Liver (tissue), 9 donors: ENCODE data around the gene CRADD. TPM values are rescaled to one million over a fixed set of nuclear protein-coding genes. Genes with fewer than 3 reads are reported as not detected.

Experiments used
- DNase-seq: peaks from one replicate; pipeline ENCODE4 v3.0.0-alpha.2; 2017; ENCODE audit warnings: low spot score
- H3K27ac ChIP-seq, 2 donors: one replicate each; pipeline ENCODE4 v1.7.0; 2013; ENCODE audit warnings: inconsistent platforms in 2 of 2, low read length in 2 of 2, control low read depth in 1 of 2, low read depth in 1 of 2, mild to moderate bottlenecking in 1 of 2
- H3K27me3 ChIP-seq, 4 donors: one replicate each; pipeline versions ENCODE4 v1.6.1 to v1.7.0; 2013; ENCODE audit warnings: low read length in 3 of 4, inconsistent platforms in 1 of 4, mild to moderate bottlenecking in 1 of 4, moderate library complexity in 1 of 4; ENCODE audit not compliant: control insufficient read depth in 4 of 4, insufficient read depth in 4 of 4
- H3K36me3 ChIP-seq, 4 donors: one replicate each; pipeline versions ENCODE4 v1.6.1 to v1.7.0; 2013; ENCODE audit warnings: low read length in 3 of 4, mild to moderate bottlenecking in 3 of 4, low read depth in 1 of 4, moderate library complexity in 1 of 4; ENCODE audit not compliant: control insufficient read depth in 4 of 4, insufficient read depth in 3 of 4
- H3K4me1 ChIP-seq, 4 donors: one replicate each; pipeline versions ENCODE4 v1.6.1 to v1.7.0; 2013; ENCODE audit warnings: low read length in 3 of 4, mild to moderate bottlenecking in 3 of 4, moderate library complexity in 1 of 4; ENCODE audit not compliant: control insufficient read depth in 4 of 4, insufficient read depth in 4 of 4
- H3K4me3 ChIP-seq, 3 donors: one replicate each; pipeline versions ENCODE4 v1.6.1 to v1.7.0; 2013; ENCODE audit warnings: low read length in 3 of 3, control low read depth in 1 of 3, low read depth in 1 of 3, mild to moderate bottlenecking in 1 of 3
- H3K9ac ChIP-seq, 2 donors: one replicate each; pipeline ENCODE4 v1.7.0; 2013; ENCODE audit warnings: low read length in 2 of 2, mild to moderate bottlenecking in 2 of 2, moderate library complexity in 2 of 2, control low read depth in 1 of 2, low read depth in 1 of 2
- H3K9me3 ChIP-seq, 4 donors: one replicate each; pipeline versions ENCODE4 v1.6.1 to v1.7.0; 2013; ENCODE audit warnings: low read length in 3 of 4; ENCODE audit not compliant: control insufficient read depth in 4 of 4
- EGR1 ChIP-seq, 2 donors: IDR thresholded peaks; 2 replicates each; pipeline ENCODE4 v1.6.1; 2016 to 2018; ENCODE audit warnings: antibody characterized with exemption in 2 of 2, low read depth in 2 of 2
- FOXA1 ChIP-seq: IDR thresholded peaks from 2 replicates; pipeline ENCODE4 v1.6.1; 2016; ENCODE audit warnings: antibody characterized with exemption
- FOXA2 ChIP-seq: IDR thresholded peaks from 2 replicates; pipeline ENCODE4 v1.6.1; 2016; ENCODE audit warnings: antibody characterized with exemption
- GABPA ChIP-seq, 2 donors: IDR thresholded peaks in 1 of 2; conservative IDR thresholded peaks in 1 of 2; 2 replicates each; pipeline ENCODE4 v1.6.1; 2016; ENCODE audit warnings: antibody characterized with exemption in 2 of 2, mild to moderate bottlenecking in 1 of 2, moderate library complexity in 1 of 2
- HNF4A ChIP-seq, 2 donors: conservative IDR thresholded peaks; 2 replicates each; pipeline ENCODE4 v1.6.1; 2016; ENCODE audit warnings: antibody characterized with exemption in 2 of 2, mild to moderate bottlenecking in 2 of 2
- HNF4G ChIP-seq: IDR thresholded peaks from 2 replicates; pipeline ENCODE4 v1.6.1; 2016; ENCODE audit warnings: antibody characterized with exemption
- JUND ChIP-seq, 2 donors: IDR thresholded peaks; 2 replicates each; pipeline ENCODE4 v1.6.1; 2016; ENCODE audit warnings: antibody characterized with exemption in 2 of 2
- NR2F2 ChIP-seq: IDR thresholded peaks from 2 replicates; pipeline ENCODE4 v1.6.1; 2016; ENCODE audit warnings: antibody characterized with exemption
- RXRA ChIP-seq, 2 donors: IDR thresholded peaks; 2 replicates each; pipeline ENCODE4 v1.6.1; 2017 to 2018; ENCODE audit warnings: antibody characterized with exemption in 2 of 2, mild to moderate bottlenecking in 1 of 2
- SP1 ChIP-seq: IDR thresholded peaks from 2 replicates; pipeline ENCODE4 v1.6.1; 2018; ENCODE audit warnings: antibody characterized with exemption, mild to moderate bottlenecking
- TAF1 ChIP-seq: conservative IDR thresholded peaks from 2 replicates; pipeline ENCODE4 v1.6.1; 2016; ENCODE audit warnings: antibody characterized with exemption, mild to moderate bottlenecking
- WGBS: extraction: QIAGEN DNeasy Blood & Tissue Kit; methylation state at CpG from one replicate; pipeline ENCODE4 v1.1.7; 2013; 5-methylcytosine and 5-hydroxymethylcytosine counted together
- polyA plus RNA-seq, 2 donors: library from polyadenylated mRNA; stranded (reverse) in 1 of 2; unstranded in 1 of 2; fragments of 200-250 nt in 1 of 2; fragments of >200 nt in 1 of 2; fragmentation: Nextera tagmentation in 1 of 2; extraction: Ambion mirVana in 1 of 2; gene quantifications; one replicate each; pipeline versions ENCODE4 v1.2.1 to v1.2.3, GENCODE V29; 2013 to 2015
- total RNA-seq, 2 donors: library from RNA; depleted of rRNA; stranded (reverse); fragments of >200 nt; gene quantifications; one replicate each; pipeline ENCODE4 v1.2.3, GENCODE V29; 2014
- TF ChIP-seq, protein P1 (sequence below): IDR thresholded peaks from 2 replicates; pipeline ENCODE4 v1.6.1; 2016; ENCODE audit warnings: antibody characterized with exemption
- TF ChIP-seq, protein P2 (sequence below): IDR thresholded peaks from 2 replicates; pipeline ENCODE4 v1.6.1; 2016; ENCODE audit warnings: antibody characterized with exemption
- TF ChIP-seq, protein P3 (sequence below): IDR thresholded peaks from 2 replicates; pipeline ENCODE4 v1.6.1; 2016; ENCODE audit warnings: antibody characterized with exemption, mild to moderate bottlenecking
- TF ChIP-seq, protein P4 (sequence below): IDR thresholded peaks from 2 replicates; pipeline ENCODE4 v1.6.1; 2016; ENCODE audit warnings: antibody characterized with exemption
- TF ChIP-seq, protein P5 (sequence below): fragments of 150-350 bp; IDR thresholded peaks from 2 replicates; pipeline ENCODE4 v1.5.1; 2017; ENCODE audit warnings: improper control_type of control experiment, low read depth, low read length; ENCODE audit not compliant: missing input control
- donor health status: healthy.
- donor health status: healthy.
- donor health status: healthy.
- donor health status: healthy.
- donor health status: healthy.

CRADD gene
- total and polyA plus RNA-seq, 4 donors: 19.4 to 48.9 (median 29.6) TPM

DNA sequence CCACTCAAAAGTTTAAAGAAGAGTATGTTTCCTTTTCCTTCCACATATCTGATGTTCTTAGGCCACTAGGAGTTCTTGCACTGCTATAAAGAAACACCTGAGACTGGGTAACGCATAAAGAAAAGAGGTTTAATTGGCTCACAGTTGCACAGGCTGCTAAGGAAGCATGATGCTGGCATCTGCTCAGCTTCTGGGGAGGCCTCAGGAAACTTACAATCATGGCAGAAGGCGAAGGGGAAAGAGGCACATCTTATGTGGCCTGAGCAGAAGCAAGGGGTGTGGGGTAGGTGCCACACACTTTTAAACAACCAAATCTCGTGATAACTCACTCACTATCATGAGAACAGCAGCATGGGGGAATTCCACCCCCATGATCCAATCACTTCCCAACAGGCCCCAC is 7.7 kb upstream of the CRADD start:
- no peaks in the 10 kb centered on the region for H3K27me3 ChIP-seq
- H3K27ac ChIP-seq: no peak overlapping the region
- H3K9me3 ChIP-seq: peaks cover 0 to 5% (median under 1%) of the 10 kb centered on the region in 4 donors
- peaks cover 0 to 1% (median 0%) of the 10 kb centered on the region in 4 donors for H3K4me1 ChIP-seq
- TF ChIP-seq FOXA1 (no peak), EGR1 (IDR thresholded peaks at IDR 0.05; ENCODE audit: low read depth in 2 of 2) (no peak), SP1 (no peak), HNF4G (no peak), HNF4A (conservative IDR thresholded peaks at IDR 0.05) (no peak), RXRA (IDR thresholded peaks at IDR 0.05) (no peak), NR2F2 (no peak)
- TF ChIP-seq, protein P1, sequence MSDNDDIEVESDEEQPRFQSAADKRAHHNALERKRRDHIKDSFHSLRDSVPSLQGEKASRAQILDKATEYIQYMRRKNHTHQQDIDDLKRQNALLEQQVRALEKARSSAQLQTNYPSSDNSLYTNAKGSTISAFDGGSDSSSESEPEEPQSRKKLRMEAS: no peak
- TF ChIP-seq, protein P2, sequence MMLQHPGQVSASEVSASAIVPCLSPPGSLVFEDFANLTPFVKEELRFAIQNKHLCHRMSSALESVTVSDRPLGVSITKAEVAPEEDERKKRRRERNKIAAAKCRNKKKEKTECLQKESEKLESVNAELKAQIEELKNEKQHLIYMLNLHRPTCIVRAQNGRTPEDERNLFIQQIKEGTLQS: no peak
- TF ChIP-seq, protein P3, sequence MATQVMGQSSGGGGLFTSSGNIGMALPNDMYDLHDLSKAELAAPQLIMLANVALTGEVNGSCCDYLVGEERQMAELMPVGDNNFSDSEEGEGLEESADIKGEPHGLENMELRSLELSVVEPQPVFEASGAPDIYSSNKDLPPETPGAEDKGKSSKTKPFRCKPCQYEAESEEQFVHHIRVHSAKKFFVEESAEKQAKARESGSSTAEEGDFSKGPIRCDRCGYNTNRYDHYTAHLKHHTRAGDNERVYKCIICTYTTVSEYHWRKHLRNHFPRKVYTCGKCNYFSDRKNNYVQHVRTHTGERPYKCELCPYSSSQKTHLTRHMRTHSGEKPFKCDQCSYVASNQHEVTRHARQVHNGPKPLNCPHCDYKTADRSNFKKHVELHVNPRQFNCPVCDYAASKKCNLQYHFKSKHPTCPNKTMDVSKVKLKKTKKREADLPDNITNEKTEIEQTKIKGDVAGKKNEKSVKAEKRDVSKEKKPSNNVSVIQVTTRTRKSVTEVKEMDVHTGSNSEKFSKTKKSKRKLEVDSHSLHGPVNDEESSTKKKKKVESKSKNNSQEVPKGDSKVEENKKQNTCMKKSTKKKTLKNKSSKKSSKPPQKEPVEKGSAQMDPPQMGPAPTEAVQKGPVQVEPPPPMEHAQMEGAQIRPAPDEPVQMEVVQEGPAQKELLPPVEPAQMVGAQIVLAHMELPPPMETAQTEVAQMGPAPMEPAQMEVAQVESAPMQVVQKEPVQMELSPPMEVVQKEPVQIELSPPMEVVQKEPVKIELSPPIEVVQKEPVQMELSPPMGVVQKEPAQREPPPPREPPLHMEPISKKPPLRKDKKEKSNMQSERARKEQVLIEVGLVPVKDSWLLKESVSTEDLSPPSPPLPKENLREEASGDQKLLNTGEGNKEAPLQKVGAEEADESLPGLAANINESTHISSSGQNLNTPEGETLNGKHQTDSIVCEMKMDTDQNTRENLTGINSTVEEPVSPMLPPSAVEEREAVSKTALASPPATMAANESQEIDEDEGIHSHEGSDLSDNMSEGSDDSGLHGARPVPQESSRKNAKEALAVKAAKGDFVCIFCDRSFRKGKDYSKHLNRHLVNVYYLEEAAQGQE: no peak
- TF ChIP-seq, protein P4, sequence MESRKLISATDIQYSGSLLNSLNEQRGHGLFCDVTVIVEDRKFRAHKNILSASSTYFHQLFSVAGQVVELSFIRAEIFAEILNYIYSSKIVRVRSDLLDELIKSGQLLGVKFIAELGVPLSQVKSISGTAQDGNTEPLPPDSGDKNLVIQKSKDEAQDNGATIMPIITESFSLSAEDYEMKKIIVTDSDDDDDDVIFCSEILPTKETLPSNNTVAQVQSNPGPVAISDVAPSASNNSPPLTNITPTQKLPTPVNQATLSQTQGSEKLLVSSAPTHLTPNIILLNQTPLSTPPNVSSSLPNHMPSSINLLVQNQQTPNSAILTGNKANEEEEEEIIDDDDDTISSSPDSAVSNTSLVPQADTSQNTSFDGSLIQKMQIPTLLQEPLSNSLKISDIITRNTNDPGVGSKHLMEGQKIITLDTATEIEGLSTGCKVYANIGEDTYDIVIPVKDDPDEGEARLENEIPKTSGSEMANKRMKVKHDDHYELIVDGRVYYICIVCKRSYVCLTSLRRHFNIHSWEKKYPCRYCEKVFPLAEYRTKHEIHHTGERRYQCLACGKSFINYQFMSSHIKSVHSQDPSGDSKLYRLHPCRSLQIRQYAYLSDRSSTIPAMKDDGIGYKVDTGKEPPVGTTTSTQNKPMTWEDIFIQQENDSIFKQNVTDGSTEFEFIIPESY: no peak
- DNase-seq: no peak
- WGBS: 93% methylated on average over 3 of the region's 3 CpGs
- no peaks in the 10 kb centered on the region for H3K36me3 ChIP-seq
- no peak overlapping the region for H3K4me3 ChIP-seq
- no peak overlapping the region for H3K9ac ChIP-seq

DNA sequence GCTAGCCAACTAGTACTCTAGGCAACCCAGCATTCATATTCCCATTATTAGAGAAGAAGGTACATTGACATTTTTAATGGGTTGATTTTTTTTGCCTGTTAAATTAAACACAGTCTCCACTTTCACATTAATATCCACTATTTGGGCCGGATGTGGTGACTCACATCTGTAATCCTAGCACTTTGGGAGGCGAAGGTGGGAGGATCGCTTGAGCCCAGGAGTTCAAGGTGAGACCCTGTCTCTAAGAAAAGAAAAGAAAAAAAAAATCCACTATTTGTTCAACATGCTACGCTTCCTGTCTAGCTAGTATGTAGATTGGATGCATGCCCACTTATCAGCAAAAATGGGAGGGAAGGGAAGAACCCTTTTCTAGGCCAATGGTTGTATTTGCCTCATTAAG is 7.1 kb upstream of the CRADD start:
- H3K27ac ChIP-seq: no peak overlapping the region
- no peaks in the 10 kb centered on the region for H3K36me3 ChIP-seq
- H3K9me3 ChIP-seq: peaks cover 0 to 5% (median under 1%) of the 10 kb centered on the region in 4 donors
- no peak overlapping the region for H3K4me3 ChIP-seq
- WGBS: 85% methylated on average over 4 of the region's 4 CpGs
- no peak overlapping the region for H3K9ac ChIP-seq
- no peaks in the 10 kb centered on the region for H3K27me3 ChIP-seq
- DNase-seq: no peak
- peaks cover 0 to 1% (median 0%) of the 10 kb centered on the region in 4 donors for H3K4me1 ChIP-seq
- TF ChIP-seq SP1 (no peak), NR2F2 (no peak), JUND (IDR thresholded peaks at IDR 0.05) (no peak), FOXA1 (no peak), HNF4A (conservative IDR thresholded peaks at IDR 0.05) (no peak), HNF4G (no peak), GABPA (IDR thresholded peaks at IDR 0.05 in 1 of 2, conservative IDR thresholded peaks at IDR 0.05 in 1 of 2) (no peak), RXRA (IDR thresholded peaks at IDR 0.05) (no peak), EGR1 (IDR thresholded peaks at IDR 0.05; ENCODE audit: low read depth in 2 of 2) (no peak), TAF1 (no peak), FOXA2 (no peak)
- TF ChIP-seq, protein P4: no peak
- TF ChIP-seq, protein P5, sequence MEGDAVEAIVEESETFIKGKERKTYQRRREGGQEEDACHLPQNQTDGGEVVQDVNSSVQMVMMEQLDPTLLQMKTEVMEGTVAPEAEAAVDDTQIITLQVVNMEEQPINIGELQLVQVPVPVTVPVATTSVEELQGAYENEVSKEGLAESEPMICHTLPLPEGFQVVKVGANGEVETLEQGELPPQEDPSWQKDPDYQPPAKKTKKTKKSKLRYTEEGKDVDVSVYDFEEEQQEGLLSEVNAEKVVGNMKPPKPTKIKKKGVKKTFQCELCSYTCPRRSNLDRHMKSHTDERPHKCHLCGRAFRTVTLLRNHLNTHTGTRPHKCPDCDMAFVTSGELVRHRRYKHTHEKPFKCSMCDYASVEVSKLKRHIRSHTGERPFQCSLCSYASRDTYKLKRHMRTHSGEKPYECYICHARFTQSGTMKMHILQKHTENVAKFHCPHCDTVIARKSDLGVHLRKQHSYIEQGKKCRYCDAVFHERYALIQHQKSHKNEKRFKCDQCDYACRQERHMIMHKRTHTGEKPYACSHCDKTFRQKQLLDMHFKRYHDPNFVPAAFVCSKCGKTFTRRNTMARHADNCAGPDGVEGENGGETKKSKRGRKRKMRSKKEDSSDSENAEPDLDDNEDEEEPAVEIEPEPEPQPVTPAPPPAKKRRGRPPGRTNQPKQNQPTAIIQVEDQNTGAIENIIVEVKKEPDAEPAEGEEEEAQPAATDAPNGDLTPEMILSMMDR: no peak
- TF ChIP-seq, protein P3: no peak
- TF ChIP-seq, protein P2: no peak
- TF ChIP-seq, protein P1: no peak
